ENCODE results near the gene USP7. TPM values are rescaled to one million over a fixed set of nuclear protein-coding genes. Genes with fewer than 3 reads are reported as not detected.

USP7 gene
- total and polyA plus RNA-seq, 4 donors: 13.7 to 85.6 (median 37.7) TPM

DNA sequence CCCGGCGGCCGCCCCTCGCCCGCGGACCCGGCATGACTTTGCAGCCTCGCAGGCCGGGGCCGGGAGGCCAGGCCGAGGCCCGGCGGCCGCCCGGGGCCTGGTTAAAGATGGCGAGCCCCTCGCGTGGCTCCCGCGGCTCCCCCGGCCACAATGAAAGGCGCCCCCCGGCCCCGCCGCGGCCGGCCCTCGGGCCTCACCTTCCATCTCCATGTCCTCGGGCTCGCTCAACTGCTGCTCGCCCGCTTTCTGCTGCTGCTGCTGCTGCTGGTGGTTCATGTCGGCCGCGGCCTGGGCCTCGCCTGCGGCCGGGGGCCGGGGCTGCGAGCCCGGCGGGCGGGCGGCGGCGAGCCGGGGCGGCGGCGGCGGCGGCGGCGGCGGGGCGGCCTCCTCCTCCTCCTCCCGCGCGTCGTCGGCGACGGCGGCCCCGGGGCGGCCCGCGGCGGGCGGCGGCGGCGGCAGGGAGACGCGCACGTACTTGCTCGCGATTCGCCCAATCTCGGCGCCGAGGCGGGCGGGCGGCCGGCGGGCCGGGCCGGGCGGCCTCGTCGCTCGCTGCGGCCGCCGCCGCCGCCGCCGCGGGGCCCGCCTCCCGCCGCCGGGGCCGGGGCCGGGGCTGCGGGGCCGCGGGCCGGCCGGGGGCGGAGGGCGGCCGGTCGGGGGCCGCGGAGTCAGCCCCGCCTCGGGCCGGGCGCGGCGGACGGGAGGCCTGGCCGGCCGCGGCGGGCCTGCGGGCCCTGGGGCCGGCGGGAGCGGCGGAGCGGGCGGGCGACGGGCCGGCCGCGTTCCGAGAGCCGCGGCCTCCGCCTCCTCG lies 491 bp downstream of the USP7 start:
- Histone ChIP-seq H3K27me3 (ENCODE audit: control insufficient read depth in 4 of 4, insufficient read depth in 4 of 4, low read length in 3 of 4) (no peaks in the 10 kb centered on the region), H3K27ac (ENCODE audit: low read depth in 1 of 2, low read length in 2 of 2) (peak overlapping the region; percentile 56 to 69), H3K9me3 (ENCODE audit: control insufficient read depth in 4 of 4, low read length in 3 of 4) (no peaks in the 10 kb centered on the region), H3K36me3 (ENCODE audit: control insufficient read depth in 4 of 4, insufficient read depth in 3 of 4, low read depth in 1 of 4, low read length in 3 of 4) (no peaks in the 10 kb centered on the region), H3K9ac (ENCODE audit: low read depth in 1 of 2, low read length in 2 of 2) (peak overlapping the region in 1 of 2 donors; percentile 39), H3K4me3 (ENCODE audit: low read depth in 1 of 3, low read length in 3 of 3) (peak overlapping the region; percentile 62 to 95 (median 75)), H3K4me1 (ENCODE audit: control insufficient read depth in 4 of 4, insufficient read depth in 4 of 4, low read length in 3 of 4) (peaks cover 9 to 42% (median 36%) of the 10 kb centered on the region in 4 donors)
- under 1% methylated on average over 146 of the region's 146 CpGs for WGBS
- no peak for DNase-seq (ENCODE audit: low spot score)
- TF ChIP-seq NR2F2 (IDR thresholded peaks at IDR 0.05): no peak

DNA sequence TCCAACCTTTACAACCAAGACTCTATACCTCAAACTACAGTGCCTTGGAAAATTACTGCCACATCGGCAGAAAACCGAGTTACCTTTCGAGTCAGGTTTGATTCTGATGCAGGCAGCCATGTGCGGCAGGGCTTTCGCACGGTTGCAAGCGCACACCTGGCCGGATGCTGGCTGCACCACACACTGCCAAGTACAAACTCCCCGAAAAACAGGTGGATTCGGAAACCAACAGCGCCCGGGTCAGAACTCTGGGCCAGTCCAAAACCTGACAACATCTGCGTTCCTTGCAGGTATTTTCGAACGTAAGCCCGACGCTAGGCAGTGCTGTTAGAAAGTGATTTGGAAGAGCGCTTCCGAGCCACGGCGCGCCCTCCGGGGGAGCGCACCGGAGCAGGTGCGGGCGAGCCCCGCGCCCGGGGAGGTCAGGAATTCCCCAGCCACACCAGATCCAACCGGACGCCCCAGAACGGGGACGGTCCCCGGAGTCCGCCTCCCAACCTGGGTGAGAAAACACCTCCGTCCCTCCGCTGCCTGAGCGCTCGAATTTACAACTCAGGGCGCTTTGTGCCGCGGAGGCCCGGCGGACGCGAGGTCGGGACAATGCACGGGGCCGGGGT lies 1.2 kb downstream of the USP7 start:
- TF ChIP-seq YY1 (IDR thresholded peaks at IDR 0.05): peak; percentile 11
- peak in 1 of 2 donors; percentile 12 for TF ChIP-seq RAD21 (IDR thresholded peaks at IDR 0.05)
- TF ChIP-seq GABPA (IDR thresholded peaks at IDR 0.05 in 1 of 2, conservative IDR thresholded peaks at IDR 0.05 in 1 of 2): no peak
- Histone ChIP-seq H3K9me3 (ENCODE audit: control insufficient read depth in 4 of 4, low read length in 3 of 4) (no peaks in the 10 kb centered on the region), H3K9ac (ENCODE audit: low read depth in 1 of 2, low read length in 2 of 2) (peak overlapping the region; percentile 39 to 77), H3K4me3 (ENCODE audit: low read depth in 1 of 3, low read length in 3 of 3) (peak overlapping the region; percentile 62 to 95 (median 75)), H3K27ac (ENCODE audit: low read depth in 1 of 2, low read length in 2 of 2) (peak overlapping the region; percentile 56 to 69), H3K4me1 (ENCODE audit: control insufficient read depth in 4 of 4, insufficient read depth in 4 of 4, low read length in 3 of 4) (peaks cover 13 to 46% (median 39%) of the 10 kb centered on the region in 4 donors), H3K36me3 (ENCODE audit: control insufficient read depth in 4 of 4, insufficient read depth in 3 of 4, low read depth in 1 of 4, low read length in 3 of 4) (no peaks in the 10 kb centered on the region), H3K27me3 (ENCODE audit: control insufficient read depth in 4 of 4, insufficient read depth in 4 of 4, low read length in 3 of 4) (no peaks in the 10 kb centered on the region)
- peak; percentile 46 for DNase-seq (ENCODE audit: low spot score)
- under 1% methylated on average over 50 of the region's 50 CpGs for WGBS

DNA sequence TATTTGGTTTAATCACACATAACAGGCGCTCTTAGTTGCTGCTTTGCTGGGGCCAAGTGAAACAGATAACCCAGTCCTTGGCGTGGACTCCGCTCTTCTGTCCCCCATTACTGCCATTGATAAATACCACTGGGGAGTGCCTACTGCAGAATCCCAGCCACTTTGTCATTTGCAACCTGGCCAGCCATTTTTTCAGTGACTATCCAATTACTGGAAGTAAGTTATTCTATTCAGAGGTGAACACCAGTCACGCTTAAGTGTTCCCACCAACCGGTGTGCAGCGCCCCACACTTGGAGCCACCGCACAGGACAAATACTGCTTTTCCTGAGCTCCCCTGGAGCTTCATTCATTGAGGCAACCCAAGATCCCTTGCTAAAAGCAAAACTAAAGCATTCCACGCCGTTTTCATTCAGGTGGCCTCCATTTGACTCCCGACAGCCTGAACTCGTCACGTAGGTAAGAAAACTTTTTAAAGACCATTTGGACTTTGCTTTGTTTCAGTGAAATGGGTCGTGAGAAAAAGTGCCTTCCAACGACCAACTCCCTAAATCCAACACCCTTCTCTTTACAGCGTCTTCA lies 1.8 kb downstream of the USP7 start:
- Histone ChIP-seq H3K9ac (ENCODE audit: low read depth in 1 of 2, low read length in 2 of 2) (peak overlapping the region; percentile 8 to 77), H3K4me3 (ENCODE audit: low read depth in 1 of 3, low read length in 3 of 3) (peak overlapping the region; percentile 62 to 95 (median 75)), H3K36me3 (ENCODE audit: control insufficient read depth in 4 of 4, insufficient read depth in 3 of 4, low read depth in 1 of 4, low read length in 3 of 4) (no peaks in the 10 kb centered on the region), H3K9me3 (ENCODE audit: control insufficient read depth in 4 of 4, low read length in 3 of 4) (no peaks in the 10 kb centered on the region), H3K27ac (ENCODE audit: low read depth in 1 of 2, low read length in 2 of 2) (peak overlapping the region; percentile 56 to 69), H3K4me1 (ENCODE audit: control insufficient read depth in 4 of 4, insufficient read depth in 4 of 4, low read length in 3 of 4) (peaks cover 14 to 49% (median 40%) of the 10 kb centered on the region in 4 donors), H3K27me3 (ENCODE audit: control insufficient read depth in 4 of 4, insufficient read depth in 4 of 4, low read length in 3 of 4) (no peaks in the 10 kb centered on the region)
- DNase-seq (ENCODE audit: low spot score): peak; percentile 56
- WGBS: 31% methylated on average over 15 of the region's 15 CpGs
- TF ChIP-seq NR2F2 (IDR thresholded peaks at IDR 0.05) (no peak), RXRA (IDR thresholded peaks at IDR 0.05) (no peak), TAF1 (conservative IDR thresholded peaks at IDR 0.05) (no peak), JUND (IDR thresholded peaks at IDR 0.05) (no peak)
- TF ChIP-seq, protein P1, sequence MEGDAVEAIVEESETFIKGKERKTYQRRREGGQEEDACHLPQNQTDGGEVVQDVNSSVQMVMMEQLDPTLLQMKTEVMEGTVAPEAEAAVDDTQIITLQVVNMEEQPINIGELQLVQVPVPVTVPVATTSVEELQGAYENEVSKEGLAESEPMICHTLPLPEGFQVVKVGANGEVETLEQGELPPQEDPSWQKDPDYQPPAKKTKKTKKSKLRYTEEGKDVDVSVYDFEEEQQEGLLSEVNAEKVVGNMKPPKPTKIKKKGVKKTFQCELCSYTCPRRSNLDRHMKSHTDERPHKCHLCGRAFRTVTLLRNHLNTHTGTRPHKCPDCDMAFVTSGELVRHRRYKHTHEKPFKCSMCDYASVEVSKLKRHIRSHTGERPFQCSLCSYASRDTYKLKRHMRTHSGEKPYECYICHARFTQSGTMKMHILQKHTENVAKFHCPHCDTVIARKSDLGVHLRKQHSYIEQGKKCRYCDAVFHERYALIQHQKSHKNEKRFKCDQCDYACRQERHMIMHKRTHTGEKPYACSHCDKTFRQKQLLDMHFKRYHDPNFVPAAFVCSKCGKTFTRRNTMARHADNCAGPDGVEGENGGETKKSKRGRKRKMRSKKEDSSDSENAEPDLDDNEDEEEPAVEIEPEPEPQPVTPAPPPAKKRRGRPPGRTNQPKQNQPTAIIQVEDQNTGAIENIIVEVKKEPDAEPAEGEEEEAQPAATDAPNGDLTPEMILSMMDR (IDR thresholded peaks at IDR 0.05; ENCODE audit: low read depth, low read length, missing input control): no peak
- TF ChIP-seq, protein P2, sequence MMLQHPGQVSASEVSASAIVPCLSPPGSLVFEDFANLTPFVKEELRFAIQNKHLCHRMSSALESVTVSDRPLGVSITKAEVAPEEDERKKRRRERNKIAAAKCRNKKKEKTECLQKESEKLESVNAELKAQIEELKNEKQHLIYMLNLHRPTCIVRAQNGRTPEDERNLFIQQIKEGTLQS (IDR thresholded peaks at IDR 0.05): no peak
